BJ (cell line): ENCODE results near the gene MYL9. TPM values are rescaled to one million over a fixed set of nuclear protein-coding genes. Genes with fewer than 3 reads are reported as not detected.

Source experiments
- CTCF ChIA-PET: fragments of 350-600 bp; formaldehyde crosslinking; extraction: SDS; loops from one replicate; lab custom pipeline; 2021; ENCODE audit warnings: antibody characterized with exemption, inconsistent platforms; lab: Yijun Ruan, JAX
- POLR2A ChIA-PET: fragments of 300-600 bp; sonication (Branson Sonifier 250); formaldehyde crosslinking; extraction: SDS; loops from one replicate; lab custom pipeline; 2021; ENCODE audit warnings: antibody characterized with exemption; lab: Charles Lee
- DNase-seq: peaks from one replicate; pipeline ENCODE4 v3.0.0-alpha.2; 2011; ENCODE audit warnings: low read depth
- H3K27me3 ChIP-seq: 2 replicates; pipeline ENCODE4 v1.6.0; 2011; ENCODE audit warnings: low read length; ENCODE audit not compliant: control insufficient read depth, insufficient read depth
- H3K36me3 ChIP-seq: 2 replicates; pipeline ENCODE4 v1.5.1; 2011; ENCODE audit warnings: low read length; ENCODE audit not compliant: control insufficient read depth, insufficient read depth
- H3K4me3 ChIP-seq: 2 replicates; pipeline ENCODE4 v1.5.1; 2011; ENCODE audit warnings: low read depth, mild to moderate bottlenecking, control low read depth, low read length
- polyA plus RNA-seq: library from polyadenylated mRNA; depleted of rRNA; stranded (reverse); fragments of >200 nt; gene quantifications from 2 replicates; pipeline ENCODE4 v1.2.3, GENCODE V29; 2011
- TF ChIP-seq, protein P1 (sequence below): IDR thresholded peaks from 2 replicates; pipeline ENCODE4 v1.5.1; 2011; ENCODE audit warnings: low read depth, mild to moderate bottlenecking, control low read depth, inconsistent platforms, low read length, moderate library complexity; ENCODE audit not compliant: insufficient read depth

Gene MYL9
- polyA plus RNA-seq, 1 experiment, result 673 TPM

GRCh38 chr20:36499723-36500501 lies 41.4 kb upstream of the MYL9 start:
- peak; percentile 17 for DNase-seq
- ChIA-PET POLR2A (interaction anchor here (0.7 kb wide), 1 partner anchor 8 kb away, joined by 4 read pairs; no protein-coding TSS in a partner anchor), CTCF (no interaction called here)
- TF ChIP-seq, protein P1, sequence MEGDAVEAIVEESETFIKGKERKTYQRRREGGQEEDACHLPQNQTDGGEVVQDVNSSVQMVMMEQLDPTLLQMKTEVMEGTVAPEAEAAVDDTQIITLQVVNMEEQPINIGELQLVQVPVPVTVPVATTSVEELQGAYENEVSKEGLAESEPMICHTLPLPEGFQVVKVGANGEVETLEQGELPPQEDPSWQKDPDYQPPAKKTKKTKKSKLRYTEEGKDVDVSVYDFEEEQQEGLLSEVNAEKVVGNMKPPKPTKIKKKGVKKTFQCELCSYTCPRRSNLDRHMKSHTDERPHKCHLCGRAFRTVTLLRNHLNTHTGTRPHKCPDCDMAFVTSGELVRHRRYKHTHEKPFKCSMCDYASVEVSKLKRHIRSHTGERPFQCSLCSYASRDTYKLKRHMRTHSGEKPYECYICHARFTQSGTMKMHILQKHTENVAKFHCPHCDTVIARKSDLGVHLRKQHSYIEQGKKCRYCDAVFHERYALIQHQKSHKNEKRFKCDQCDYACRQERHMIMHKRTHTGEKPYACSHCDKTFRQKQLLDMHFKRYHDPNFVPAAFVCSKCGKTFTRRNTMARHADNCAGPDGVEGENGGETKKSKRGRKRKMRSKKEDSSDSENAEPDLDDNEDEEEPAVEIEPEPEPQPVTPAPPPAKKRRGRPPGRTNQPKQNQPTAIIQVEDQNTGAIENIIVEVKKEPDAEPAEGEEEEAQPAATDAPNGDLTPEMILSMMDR, result no peak
- H3K36me3 ChIP-seq, result peaks cover 43% of the 10 kb centered on the region
- H3K27me3 ChIP-seq, result no peaks in the 10 kb centered on the region
- no peak overlapping the region for H3K4me3 ChIP-seq

DNA sequence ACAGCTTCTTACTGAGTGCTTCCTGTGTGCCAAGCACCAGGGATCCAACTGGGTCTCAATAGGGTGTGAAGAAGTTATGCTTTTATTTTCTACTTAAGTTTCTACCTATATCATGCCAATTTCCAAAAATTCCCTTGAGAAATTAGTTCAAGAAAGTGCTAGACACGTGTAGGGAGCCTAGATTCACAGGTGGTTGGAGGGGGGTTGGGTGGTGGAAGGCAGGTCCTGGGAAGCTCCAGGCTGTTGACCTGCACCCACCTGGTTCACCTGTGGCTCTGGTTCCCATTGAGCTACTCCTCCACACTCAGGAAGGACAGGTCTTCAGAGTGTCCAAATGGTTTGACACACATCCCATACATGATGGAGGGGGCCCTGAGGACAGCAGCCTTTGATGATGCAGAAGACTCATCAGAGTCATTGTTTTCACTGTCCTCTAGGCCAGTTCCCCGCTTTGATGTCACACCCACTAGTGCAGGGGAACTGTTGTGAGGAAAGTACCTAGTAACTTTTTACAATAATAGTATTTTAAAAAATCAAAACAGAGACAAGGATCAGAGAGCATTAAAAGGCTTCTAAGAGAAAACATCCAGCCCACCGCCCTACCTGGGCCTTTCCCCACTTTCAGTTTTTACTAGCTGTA lies 39.8 kb upstream of the MYL9 start:
- peaks cover 44% of the 10 kb centered on the region for H3K36me3 ChIP-seq
- DNase-seq, result no peak
- TF ChIP-seq, protein P1, result no peak
- ChIA-PET CTCF (interaction anchor here (0.6 to 1.3 kb wide), 2 partner anchors 8 to 27 kb away, joined by 3 read pairs; no protein-coding TSS in a partner anchor), POLR2A (no interaction called here)
- no peaks in the 10 kb centered on the region for H3K27me3 ChIP-seq
- H3K4me3 ChIP-seq, result no peak overlapping the region

GRCh38 chr20:36504295-36504694 lies 37.0 kb upstream of the MYL9 start:
- no peak for DNase-seq
- POLR2A ChIA-PET, result no interaction called here
- CTCF ChIA-PET, result no interaction called here

DNA sequence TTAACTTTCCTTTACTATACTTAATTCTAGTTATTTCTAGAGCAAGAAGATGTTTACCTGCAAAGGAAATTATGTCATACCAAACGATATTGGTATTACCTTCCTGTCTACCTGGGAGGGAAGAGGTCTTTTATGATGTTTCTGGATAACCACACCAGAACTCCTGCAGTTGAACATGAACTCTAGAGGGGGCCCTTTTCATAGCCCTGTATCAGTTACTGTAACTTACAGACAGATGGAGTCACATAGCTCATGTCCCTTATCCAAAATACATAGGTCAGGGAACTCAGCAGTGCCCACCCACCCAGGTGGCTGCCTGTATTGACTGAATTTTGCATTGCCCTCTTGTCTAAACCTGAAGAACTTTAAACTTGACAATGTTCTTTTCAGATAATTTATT lies 35.1 kb upstream of the MYL9 start:
- TF ChIP-seq, protein P1, result peak; percentile 40
- H3K4me3 ChIP-seq, result no peak overlapping the region
- CTCF ChIA-PET, result interaction anchor here (0.6 to 1.3 kb wide), 5 partner anchors 8 to 357 kb away, joined by 3 to 4 read pairs (median 3); a partner anchor contains a TSS
- POLR2A ChIA-PET, result no interaction called here
- DNase-seq, result no peak
- H3K36me3 ChIP-seq, result peaks cover 14% of the 10 kb centered on the region
- no peaks in the 10 kb centered on the region for H3K27me3 ChIP-seq

More at GRCh38 chr20:36504295-36504694, 37.0 kb upstream of the MYL9 start:
- H3K4me3 ChIP-seq, result no peak overlapping the region
- TF ChIP-seq, protein P1, result no peak
- H3K27me3 ChIP-seq, result no peaks in the 10 kb centered on the region
- peaks cover 26% of the 10 kb centered on the region for H3K36me3 ChIP-seq

DNA sequence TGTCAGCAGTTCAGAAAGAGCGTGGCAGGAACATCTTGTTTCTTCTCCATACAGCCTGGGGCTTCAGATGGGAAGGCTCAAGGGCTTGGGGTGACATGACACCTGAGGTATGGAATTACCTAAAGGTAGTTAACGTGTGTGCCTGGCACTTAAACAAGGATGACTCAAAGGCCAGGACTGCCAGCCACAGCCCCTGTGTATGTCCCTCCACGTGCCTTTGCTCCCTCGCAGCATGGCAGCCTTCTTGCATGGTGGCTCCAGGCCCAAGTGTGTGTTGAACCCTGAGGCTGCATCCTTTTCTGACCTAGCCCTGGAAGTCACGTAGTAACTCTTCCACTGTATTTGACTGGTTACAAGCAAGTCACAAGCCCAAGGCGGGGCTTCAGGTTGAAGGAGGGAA lies 33.6 kb upstream of the MYL9 start:
- ChIA-PET CTCF (no interaction called here), POLR2A (no interaction called here)
- DNase-seq, result no peak
- TF ChIP-seq, protein P1, result no peak
- H3K27me3 ChIP-seq, result no peaks in the 10 kb centered on the region
- peaks cover 12% of the 10 kb centered on the region for H3K36me3 ChIP-seq
- H3K4me3 ChIP-seq, result no peak overlapping the region
